Neuronal stem cell (in vitro differentiated cells): Measurements from ENCODE around the gene SRGN.

Experiments used
- DNase-seq: peaks from one replicate; pipeline ENCODE4 v3.0.0-alpha.2; 2013; ENCODE audit warnings: low spot score
- H2AFZ ChIP-seq: one replicate; pipeline ENCODE4 v1.6.1; 2013; ENCODE audit warnings: mild to moderate bottlenecking, low read length, inconsistent platforms
- H2AK5ac ChIP-seq: 2 replicates; pipeline ENCODE4 v1.6.1; 2013; ENCODE audit warnings: low read depth, mild to moderate bottlenecking, inconsistent platforms, low read length, moderate library complexity, mixed read lengths
- H2BK120ac ChIP-seq: 2 replicates; pipeline ENCODE4 v1.6.1; 2013; ENCODE audit warnings: low read depth, mild to moderate bottlenecking, inconsistent platforms, low read length, moderate library complexity, mixed read lengths
- H2BK12ac ChIP-seq: one replicate; pipeline ENCODE4 v1.6.1; 2013; ENCODE audit warnings: low read length, inconsistent platforms
- H2BK15ac ChIP-seq: 2 replicates; pipeline ENCODE4 v1.6.1; 2013; ENCODE audit warnings: mild to moderate bottlenecking, low read length, inconsistent platforms, mixed read lengths
- H2BK5ac ChIP-seq: one replicate; pipeline ENCODE4 v1.6.1; 2013; ENCODE audit warnings: inconsistent platforms, mild to moderate bottlenecking, low read length, moderate library complexity
- H3K14ac ChIP-seq: one replicate; pipeline ENCODE4 v1.6.1; 2013; ENCODE audit warnings: low read length, inconsistent platforms
- H3K18ac ChIP-seq: 2 replicates; pipeline ENCODE4 v1.6.1; 2013; ENCODE audit warnings: low read length, inconsistent platforms
- H3K23ac ChIP-seq: 2 replicates; pipeline ENCODE4 v1.6.1; 2013; ENCODE audit warnings: low read depth, mild to moderate bottlenecking, mixed read lengths, low read length, inconsistent platforms; ENCODE audit not compliant: poor library complexity
- H3K27ac ChIP-seq: replicated peaks from 3 replicates; pipeline ENCODE4 v1.5.1; 2013; ENCODE audit warnings: low read length, inconsistent platforms
- H3K27me3 ChIP-seq, 3 experiments: 2 replicates each; pipeline ENCODE4 v1.6.1; 2013; ENCODE audit warnings: low read length in 3 of 3, mild to moderate bottlenecking in 2 of 3, inconsistent platforms in 1 of 3, low read depth in 1 of 3, mixed read lengths in 1 of 3, moderate library complexity in 1 of 3; ENCODE audit not compliant: control insufficient read depth in 3 of 3, insufficient read depth in 3 of 3
- H3K36me3 ChIP-seq, 2 donors: replicated peaks in 1 of 2; 2 replicates each; pipeline ENCODE4 v1.6.1; 2013; ENCODE audit warnings: low read length in 2 of 2; ENCODE audit not compliant: control insufficient read depth in 2 of 2, insufficient read depth in 2 of 2
- H3K4ac ChIP-seq: 2 replicates; pipeline ENCODE4 v1.6.1; 2013; ENCODE audit warnings: inconsistent platforms, mild to moderate bottlenecking, low read length, moderate library complexity
- H3K4me1 ChIP-seq, 2 donors: 1 replicate in 1 of 2; 2 replicates in 1 of 2; pipeline ENCODE4 v1.6.1; 2013; ENCODE audit warnings: low read length in 2 of 2, low read depth in 1 of 2; ENCODE audit not compliant: control insufficient read depth in 2 of 2, insufficient read depth in 1 of 2
- H3K4me2 ChIP-seq: one replicate; pipeline ENCODE4 v1.6.1; 2013; ENCODE audit warnings: mild to moderate bottlenecking, low read length, inconsistent platforms; ENCODE audit not compliant: insufficient read depth, poor library complexity, severe bottlenecking
- H3K4me3 ChIP-seq, 2 donors: 2 replicates each; pipeline ENCODE4 v1.5.1; 2013; ENCODE audit warnings: low read length in 2 of 2, mild to moderate bottlenecking in 2 of 2, inconsistent platforms in 1 of 2, moderate library complexity in 1 of 2
- H3K79me1 ChIP-seq: one replicate; pipeline ENCODE4 v1.6.1; 2013; ENCODE audit warnings: low read depth, mild to moderate bottlenecking, inconsistent platforms, low read length, moderate library complexity
- H3K9ac ChIP-seq: one replicate; pipeline ENCODE4 v1.6.1; 2013; ENCODE audit warnings: mild to moderate bottlenecking, low read depth, low read length, inconsistent platforms; ENCODE audit not compliant: poor library complexity
- H3K9me3 ChIP-seq, 2 donors: replicated peaks in 1 of 2; 2 replicates each; pipeline versions ENCODE3 to v1.6.1; 2013; ENCODE audit warnings: low read length in 2 of 2, mild to moderate bottlenecking in 2 of 2, inconsistent platforms in 1 of 2, low read depth in 1 of 2, mixed read lengths in 1 of 2, moderate library complexity in 1 of 2; ENCODE audit not compliant: control insufficient read depth in 2 of 2, insufficient read depth in 1 of 2
- H4K8ac ChIP-seq: one replicate; pipeline ENCODE4 v1.6.1; 2013; ENCODE audit warnings: low read depth, mild to moderate bottlenecking, inconsistent platforms, low read length, moderate library complexity
- H4K91ac ChIP-seq: one replicate; pipeline ENCODE4 v1.6.1; 2013; ENCODE audit warnings: low read length, low read depth, mild to moderate bottlenecking, inconsistent platforms; ENCODE audit not compliant: poor library complexity
- WGBS, 2 donors: extraction: QIAGEN DNeasy Blood & Tissue Kit; methylation state at CpG; one replicate each; pipeline ENCODE4 v1.1.7; 2013; ENCODE audit warnings: missing lambda C conversion rate in 2 of 2, mixed read lengths in 1 of 2; ENCODE audit not compliant: insufficient read length in 2 of 2, insufficient replicate concordance in 1 of 2; ENCODE audit errors: extremely low coverage in 2 of 2; 5-methylcytosine and 5-hydroxymethylcytosine counted together

Gene SRGN

GRCh38 chr10:69142983-69143382, 55.1 kb downstream of the SRGN start:
- Histone ChIP-seq H3K36me3 (peaks cover 0 to 15% of the 10 kb centered on the region in 2 donors), H3K18ac (no peak overlapping the region), H3K4me3 (no peak overlapping the region), H2BK12ac (no peak overlapping the region), H3K23ac (no peak overlapping the region), H3K27me3 (no peaks in the 10 kb centered on the region), H3K4ac (no peak overlapping the region), H3K79me1 (no peaks in the 10 kb centered on the region), H3K9ac (no peak overlapping the region), H3K9me3 (no peaks in the 10 kb centered on the region), H4K91ac (no peak overlapping the region), H3K27ac (no peak overlapping the region), H2AK5ac (no peak overlapping the region), H3K14ac (no peak overlapping the region), H3K4me2 (no peak overlapping the region), H4K8ac (no peak overlapping the region), H3K4me1 (no peaks in the 10 kb centered on the region), H2AFZ (no peak overlapping the region), H2BK120ac (no peak overlapping the region), H2BK5ac (no peak overlapping the region), H2BK15ac (no peak overlapping the region)
- no peak for DNase-seq
- no CpG with 5 or more reads among the region's 3 CpGs for WGBS, 2 donors

GRCh38 chr10:69145329-69145728, 57.4 kb downstream of the SRGN start:
- DNase-seq = no peak
- WGBS, 2 donors = no CpG with 5 or more reads among the region's 1 CpG

GRCh38 chr10:69145864-69146263, 58.0 kb downstream of the SRGN start:
- no peak overlapping the region for H3K4ac ChIP-seq
- no peaks in the 10 kb centered on the region for H3K9me3 ChIP-seq
- no peak overlapping the region for H3K4me3 ChIP-seq
- no peak overlapping the region for H3K14ac ChIP-seq
- no peak overlapping the region for H2BK12ac ChIP-seq
- peaks cover 0 to 6% of the 10 kb centered on the region in 2 donors for H3K36me3 ChIP-seq
- H2BK15ac ChIP-seq = no peak overlapping the region
- no peak overlapping the region for H3K9ac ChIP-seq
- H2AFZ ChIP-seq = no peak overlapping the region
- H3K4me1 ChIP-seq = no peaks in the 10 kb centered on the region
- H3K18ac ChIP-seq = no peak overlapping the region
- no peak for DNase-seq
- H4K8ac ChIP-seq = no peak overlapping the region
- no peak overlapping the region for H3K4me2 ChIP-seq
- H3K27ac ChIP-seq = no peak overlapping the region
- H2BK5ac ChIP-seq = no peak overlapping the region
- no CpG with 5 or more reads among the region's 8 CpGs for WGBS, 2 donors
- no peak overlapping the region for H4K91ac ChIP-seq
- H2BK120ac ChIP-seq = no peak overlapping the region
- no peak overlapping the region for H3K23ac ChIP-seq
- peaks cover 1% of the 10 kb centered on the region for H3K79me1 ChIP-seq
- no peaks in the 10 kb centered on the region for H3K27me3 ChIP-seq
- no peak overlapping the region for H2AK5ac ChIP-seq

More at GRCh38 chr10:69145329-69145728, 57.4 kb downstream of the SRGN start:
- H4K8ac ChIP-seq = no peak overlapping the region
- no peak overlapping the region for H3K4ac ChIP-seq
- no peak overlapping the region for H3K9ac ChIP-seq
- H3K9me3 ChIP-seq = no peaks in the 10 kb centered on the region
- no peak overlapping the region for H2BK15ac ChIP-seq
- H3K23ac ChIP-seq = no peak overlapping the region
- no peak overlapping the region for H3K14ac ChIP-seq
- H2AFZ ChIP-seq = no peak overlapping the region
- H3K18ac ChIP-seq = no peak overlapping the region
- no peak overlapping the region for H4K91ac ChIP-seq
- H3K4me2 ChIP-seq = no peak overlapping the region
- H2AK5ac ChIP-seq = no peak overlapping the region
- H2BK12ac ChIP-seq = no peak overlapping the region
- no peak overlapping the region for H2BK120ac ChIP-seq
- no peak overlapping the region for H3K4me3 ChIP-seq
- H3K27me3 ChIP-seq = no peaks in the 10 kb centered on the region
- no peak overlapping the region for H3K27ac ChIP-seq
- H3K36me3 ChIP-seq = peaks cover 0 to 6% of the 10 kb centered on the region in 2 donors
- no peaks in the 10 kb centered on the region for H3K79me1 ChIP-seq
- H3K4me1 ChIP-seq = no peaks in the 10 kb centered on the region
- H2BK5ac ChIP-seq = no peak overlapping the region

GRCh38 chr10:69146759-69147158, 58.9 kb downstream of the SRGN start:
- H3K79me1 ChIP-seq = peaks cover 1% of the 10 kb centered on the region
- H3K9me3 ChIP-seq = no peaks in the 10 kb centered on the region
- no peak overlapping the region for H3K9ac ChIP-seq
- no peak overlapping the region for H3K27ac ChIP-seq
- H3K4ac ChIP-seq = no peak overlapping the region
- no peaks in the 10 kb centered on the region for H3K4me1 ChIP-seq
- no peak overlapping the region for H4K91ac ChIP-seq
- no peak overlapping the region for H3K4me3 ChIP-seq
- no peak overlapping the region for H2AFZ ChIP-seq
- no CpG with 5 or more reads among the region's 2 CpGs for WGBS, 2 donors
- H3K36me3 ChIP-seq = peaks cover 0 to 6% of the 10 kb centered on the region in 2 donors
- no peak for DNase-seq
- no peak overlapping the region for H2BK15ac ChIP-seq
- no peak overlapping the region for H2BK12ac ChIP-seq
- no peak overlapping the region for H3K4me2 ChIP-seq
- no peaks in the 10 kb centered on the region for H3K27me3 ChIP-seq
- no peak overlapping the region for H2BK5ac ChIP-seq
- no peak overlapping the region for H2AK5ac ChIP-seq
- H3K23ac ChIP-seq = no peak overlapping the region
- no peak overlapping the region for H4K8ac ChIP-seq
- no peak overlapping the region for H3K18ac ChIP-seq
- no peak overlapping the region for H3K14ac ChIP-seq
- H2BK120ac ChIP-seq = no peak overlapping the region
